NCI-H146 (cell line): ENCODE data around the gene SHC3.

ENCODE experiments used
- DNase-seq: peaks from one replicate; lab custom pipeline; 2025; lab: John Stamatoyannopoulos, UW

The SHC3 gene

GRCh38 chr9:88986776-88987175, 191.8 kb downstream of the SHC3 start:
- DNase-seq = no peak

DNA sequence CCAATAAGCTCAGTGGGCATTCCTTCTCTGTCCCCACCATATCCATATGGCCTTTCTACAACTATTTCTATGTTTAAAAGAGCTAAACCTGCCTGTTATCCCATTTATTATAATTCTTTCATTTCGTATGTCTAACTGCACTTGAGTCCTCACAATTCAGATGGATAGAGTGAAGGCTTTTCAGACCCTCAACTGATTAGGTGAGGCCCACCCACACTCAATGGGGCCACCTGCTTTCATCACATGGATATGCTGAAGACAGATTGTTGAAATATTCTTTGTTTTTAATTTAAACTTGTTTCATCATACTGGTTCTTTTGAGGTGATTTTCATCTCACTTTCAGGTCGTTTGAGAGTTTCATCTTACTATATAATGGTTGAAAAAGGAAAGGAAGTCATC, 193.0 kb downstream of the SHC3 start:
- no peak for DNase-seq

DNA sequence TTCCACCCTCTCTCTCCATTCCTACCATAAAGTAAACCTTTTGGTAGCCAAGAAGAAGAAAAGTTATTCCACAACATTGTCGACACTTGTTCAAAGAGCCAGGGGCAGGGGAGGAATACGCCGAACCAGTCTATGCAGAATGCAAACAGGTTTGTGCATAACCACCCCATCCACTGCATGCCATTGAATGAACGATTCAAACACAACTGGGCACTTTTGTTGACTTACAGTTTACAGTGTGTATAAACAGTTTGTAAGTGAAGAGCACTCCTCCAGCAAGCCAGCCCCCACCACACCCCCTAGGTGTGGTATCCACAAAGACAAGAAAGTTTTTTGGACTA, 194.1 kb downstream of the SHC3 start:
- DNase-seq = no peak

DNA sequence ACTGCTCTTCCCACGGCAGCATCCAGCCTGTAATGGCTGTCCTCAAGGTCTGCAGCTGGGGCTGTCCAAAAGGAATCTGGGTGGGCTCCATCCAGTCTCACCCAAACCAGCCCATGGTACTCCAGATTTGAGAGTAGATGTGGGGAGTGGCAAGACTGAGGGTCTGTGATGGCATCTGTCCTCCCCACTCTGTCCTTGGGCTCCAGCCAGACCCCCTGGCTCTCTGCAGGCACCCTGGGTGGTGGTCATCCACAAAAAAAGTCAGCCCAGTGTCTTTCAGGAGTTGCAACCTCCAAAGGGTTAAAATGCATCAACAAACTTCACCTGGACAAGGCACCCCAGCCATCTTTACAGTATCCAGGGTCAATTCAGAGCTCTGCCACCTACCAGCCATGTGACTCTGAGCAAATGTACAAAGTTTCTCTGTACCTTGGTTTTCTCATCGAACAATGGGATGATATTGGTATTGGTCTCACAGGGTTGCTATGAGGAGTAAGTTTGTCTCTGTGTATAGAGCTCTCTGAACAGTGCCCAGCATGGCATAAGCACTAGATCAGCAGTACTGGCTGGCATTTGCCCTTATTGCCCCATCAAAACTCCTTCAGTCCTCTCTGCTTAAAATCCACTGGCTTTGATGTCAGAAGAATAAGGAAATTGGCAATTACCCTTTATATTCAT, 194.6 kb downstream of the SHC3 start:
- DNase-seq = no peak

DNA sequence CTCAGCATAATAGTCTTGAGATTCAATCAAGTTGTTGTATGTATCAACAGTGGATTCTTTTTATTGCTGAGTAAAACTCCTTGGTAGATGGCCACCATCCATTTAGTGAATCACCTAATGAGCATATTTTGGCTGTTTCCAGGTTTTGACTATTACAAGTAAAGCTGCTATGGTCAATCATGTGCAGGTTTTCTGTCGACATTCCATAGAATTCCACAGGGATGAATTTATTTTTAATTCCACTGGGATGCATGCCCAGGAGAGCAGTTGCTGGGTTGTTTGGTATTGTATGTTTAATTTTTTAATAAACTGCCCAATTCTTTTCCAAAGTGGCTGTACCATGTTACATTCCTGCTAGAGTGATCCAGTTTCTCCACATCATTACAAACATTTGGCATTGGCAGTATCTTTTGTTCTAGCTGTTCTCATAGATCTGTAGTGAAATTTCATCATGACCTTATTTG, 197.8 kb downstream of the SHC3 start:
- DNase-seq = no peak

DNA sequence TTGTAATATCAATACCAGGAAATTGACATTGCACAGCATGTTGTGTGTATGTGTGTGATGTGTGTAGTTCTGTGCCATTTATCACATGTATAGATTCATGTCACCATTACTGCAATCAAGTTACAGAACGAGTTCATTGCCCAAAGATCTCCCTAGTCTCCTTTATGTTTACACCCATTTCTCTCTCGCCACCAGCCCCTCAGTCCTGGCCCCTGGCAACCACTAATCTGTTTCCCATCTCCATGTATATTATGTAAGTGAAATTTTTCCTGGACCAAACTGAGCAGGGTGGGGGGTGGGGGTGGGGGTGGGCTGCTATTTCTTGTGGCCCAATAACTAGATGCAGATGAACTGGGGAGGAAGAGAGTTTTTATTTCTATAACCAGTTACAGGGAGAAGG, 198.8 kb downstream of the SHC3 start:
- DNase-seq = no peak

DNA sequence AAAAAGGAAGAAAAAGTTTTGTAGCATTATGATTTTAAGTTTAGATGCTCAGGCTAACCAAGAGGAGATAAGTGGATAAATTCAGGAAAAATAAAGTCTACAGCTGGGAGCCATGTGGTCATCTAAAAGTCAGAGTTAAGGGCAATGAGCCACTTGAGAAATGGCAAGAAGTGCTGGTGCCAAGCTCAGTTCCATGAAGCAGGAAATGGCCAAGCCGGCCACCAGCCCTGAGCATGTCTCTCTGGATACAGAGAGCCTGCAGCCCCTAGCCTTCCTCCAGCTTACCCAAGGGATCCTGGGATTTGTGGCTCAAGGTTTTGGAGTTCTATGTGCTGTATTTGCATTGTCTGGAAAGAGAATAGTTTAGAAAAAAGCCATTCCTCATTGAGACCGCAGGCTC, 199.6 kb downstream of the SHC3 start:
- no peak for DNase-seq

DNA sequence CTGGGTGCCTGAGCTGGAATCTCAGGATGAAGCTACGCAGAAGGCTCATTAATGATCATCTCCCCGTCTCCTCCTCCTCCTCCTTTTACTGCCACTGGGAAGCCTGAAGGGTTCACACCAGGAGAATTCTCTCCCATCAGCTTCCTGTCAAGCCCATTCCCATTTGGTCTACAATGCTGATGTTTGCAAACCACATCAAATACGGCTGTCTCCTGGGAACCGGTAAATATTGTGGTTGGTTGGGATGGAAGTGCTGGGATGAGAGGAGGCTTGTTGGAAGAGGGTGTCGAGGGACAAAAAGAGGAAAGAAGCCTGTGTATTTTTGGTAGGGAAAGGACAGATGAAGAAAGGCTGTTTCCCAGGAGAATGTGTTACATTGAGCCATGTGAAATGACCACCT, 200.6 kb downstream of the SHC3 start:
- DNase-seq = no peak

DNA sequence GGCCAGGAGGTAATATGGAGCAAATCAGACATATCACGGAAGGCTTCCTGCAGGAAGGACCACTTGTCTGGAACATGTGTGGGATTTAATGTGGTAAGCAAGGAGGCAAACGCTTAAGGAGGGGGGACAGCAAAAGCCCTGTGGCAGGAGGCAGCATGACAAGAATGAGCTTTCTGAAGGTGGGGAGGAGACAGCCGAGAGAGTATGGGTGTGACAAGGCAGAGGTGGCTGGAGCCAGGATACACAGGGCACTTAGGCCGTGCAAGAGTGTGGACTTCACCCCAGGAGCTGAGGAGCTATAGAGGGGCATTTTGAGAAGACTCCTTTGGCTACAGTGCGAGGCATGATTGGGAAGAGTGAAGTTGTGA, 201.7 kb downstream of the SHC3 start:
- DNase-seq = no peak

DNA sequence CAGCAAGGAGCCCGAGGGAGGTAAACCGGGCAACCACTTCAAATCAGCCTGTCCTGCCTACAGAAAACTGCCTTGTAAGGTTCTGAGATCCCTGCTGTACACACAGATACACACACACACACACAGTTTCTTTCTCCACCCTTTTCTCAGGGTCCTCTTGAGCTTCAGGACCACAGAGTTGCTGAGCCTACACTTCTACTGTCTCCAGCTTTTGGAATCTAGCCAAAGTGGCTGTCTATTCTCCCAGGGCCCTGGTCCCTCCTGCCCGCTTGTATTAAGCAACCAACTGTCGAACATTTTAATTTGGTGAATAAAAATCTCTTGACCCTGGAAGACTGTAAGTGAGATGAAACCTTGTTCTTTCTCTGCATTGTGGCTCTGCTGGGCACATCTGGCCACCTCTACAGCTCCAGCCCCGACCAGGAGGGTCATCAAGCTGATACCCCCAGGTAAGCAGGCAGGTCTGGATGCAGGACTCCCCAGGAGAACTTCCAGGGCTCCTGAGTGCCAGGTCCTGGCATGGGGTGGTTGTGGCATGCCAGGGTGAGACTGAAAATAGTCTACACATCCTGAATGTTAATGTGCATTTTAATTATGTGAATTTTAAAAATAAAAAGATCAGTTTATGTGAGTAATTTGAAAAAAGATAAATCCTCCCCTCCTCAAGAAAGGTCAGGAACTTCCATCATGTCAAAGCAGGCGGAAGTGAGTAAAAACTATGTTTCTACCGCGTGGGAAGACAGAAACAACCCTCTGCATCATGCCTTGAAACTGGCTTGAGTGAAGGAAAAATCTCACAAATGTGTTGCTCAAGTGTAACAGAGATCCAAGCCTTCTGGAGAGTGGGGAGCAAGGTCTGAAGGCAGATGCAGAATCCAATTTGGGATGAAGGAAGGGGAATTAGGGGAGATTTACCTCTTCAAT, 202.4 kb downstream of the SHC3 start:
- no peak for DNase-seq

- no peak for DNase-seq
These were observed 204.0 kb downstream of the SHC3 start for GRCh38 chr9:88974641-88975040.

GRCh38 chr9:88973281-88974045, 205.2 kb downstream of the SHC3 start:
- DNase-seq = peak; percentile 2

GRCh38 chr9:88972401-88972800, 206.2 kb downstream of the SHC3 start:
- no peak for DNase-seq

- no peak for DNase-seq
These were observed 207.3 kb downstream of the SHC3 start for GRCh38 chr9:88971131-88971960.

- no peak for DNase-seq
These were observed 208.8 kb downstream of the SHC3 start for GRCh38 chr9:88969646-88970373.

DNA sequence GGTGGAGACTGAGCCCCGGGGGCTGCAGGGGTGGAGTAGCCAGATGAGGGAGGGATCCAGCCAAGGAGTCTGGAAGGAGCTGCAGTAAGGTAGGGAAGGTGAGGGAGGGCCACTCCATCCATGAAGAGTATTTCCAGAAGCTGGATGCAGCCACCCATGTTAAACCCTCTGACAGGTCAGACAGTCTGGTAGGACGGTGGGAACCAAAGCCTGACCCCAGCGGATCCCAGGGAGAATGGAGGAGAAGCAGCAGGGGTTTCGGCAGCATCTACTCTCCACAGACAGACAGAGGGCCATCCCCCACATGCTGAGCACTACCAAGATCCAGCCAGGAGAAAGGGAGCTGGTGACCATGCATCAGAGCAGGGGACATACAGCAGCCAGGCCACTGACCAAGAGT, 209.8 kb downstream of the SHC3 start:
- DNase-seq = no peak

DNA sequence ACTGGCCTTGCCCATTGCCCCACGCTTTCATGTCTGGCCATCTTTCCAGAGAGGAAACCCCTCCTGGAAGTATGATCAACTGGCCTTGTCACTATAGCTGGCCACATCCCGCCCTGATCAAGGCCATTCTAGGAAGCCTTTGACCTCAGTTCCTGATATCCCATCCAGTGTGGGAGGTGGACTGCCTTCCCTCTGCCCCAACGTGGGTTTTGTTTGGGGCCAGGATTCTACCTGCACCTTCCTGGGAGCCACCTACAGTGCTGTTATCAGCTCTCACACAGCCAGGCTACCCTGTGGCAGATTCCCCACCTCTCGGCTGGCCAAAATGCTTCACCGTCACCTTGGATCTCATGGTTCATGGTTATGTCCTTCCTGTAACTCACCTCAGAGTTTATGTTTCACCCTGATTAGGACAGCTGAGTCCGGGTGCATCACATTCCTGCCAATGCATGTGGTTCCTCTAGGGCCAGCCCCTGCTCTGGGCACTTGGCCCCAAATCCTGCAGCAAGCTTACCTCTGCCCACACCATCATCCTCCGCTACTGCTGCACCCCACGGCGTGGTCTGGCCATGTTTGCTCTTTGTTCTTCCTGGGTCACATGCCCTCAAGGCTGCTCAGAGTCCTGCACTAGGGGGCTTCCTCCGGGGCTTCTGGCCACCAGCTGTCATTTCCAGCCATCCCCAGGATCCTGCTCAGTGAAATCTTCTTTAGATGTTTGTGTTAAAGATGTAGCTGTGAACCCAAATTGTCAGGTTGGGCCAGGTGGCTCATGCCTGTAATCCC, 211.5 kb downstream of the SHC3 start:
- DNase-seq = no peak

DNA sequence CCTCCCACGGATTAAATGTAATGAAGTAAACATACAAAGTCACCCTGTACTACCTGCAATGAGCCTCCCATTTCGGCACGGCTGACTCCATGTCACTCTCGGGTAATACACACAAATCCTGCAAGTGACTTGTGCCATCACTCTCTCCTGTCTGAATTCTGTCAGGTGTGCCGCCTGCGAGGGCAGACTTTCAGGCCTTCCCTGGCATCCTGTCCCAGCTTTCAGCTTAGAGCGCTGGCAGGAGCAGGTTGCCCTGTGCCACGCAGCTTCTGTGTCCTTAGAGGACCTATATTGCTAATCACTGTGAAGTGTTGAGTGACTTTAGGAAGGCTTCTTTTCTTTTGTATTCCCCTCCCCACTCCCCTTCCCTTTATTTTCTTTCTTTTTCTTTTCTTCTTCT, 213.1 kb downstream of the SHC3 start:
- DNase-seq = no peak

- no peak for DNase-seq
These were observed 218.0 kb downstream of the SHC3 start for GRCh38 chr9:88960632-88961031.

DNA sequence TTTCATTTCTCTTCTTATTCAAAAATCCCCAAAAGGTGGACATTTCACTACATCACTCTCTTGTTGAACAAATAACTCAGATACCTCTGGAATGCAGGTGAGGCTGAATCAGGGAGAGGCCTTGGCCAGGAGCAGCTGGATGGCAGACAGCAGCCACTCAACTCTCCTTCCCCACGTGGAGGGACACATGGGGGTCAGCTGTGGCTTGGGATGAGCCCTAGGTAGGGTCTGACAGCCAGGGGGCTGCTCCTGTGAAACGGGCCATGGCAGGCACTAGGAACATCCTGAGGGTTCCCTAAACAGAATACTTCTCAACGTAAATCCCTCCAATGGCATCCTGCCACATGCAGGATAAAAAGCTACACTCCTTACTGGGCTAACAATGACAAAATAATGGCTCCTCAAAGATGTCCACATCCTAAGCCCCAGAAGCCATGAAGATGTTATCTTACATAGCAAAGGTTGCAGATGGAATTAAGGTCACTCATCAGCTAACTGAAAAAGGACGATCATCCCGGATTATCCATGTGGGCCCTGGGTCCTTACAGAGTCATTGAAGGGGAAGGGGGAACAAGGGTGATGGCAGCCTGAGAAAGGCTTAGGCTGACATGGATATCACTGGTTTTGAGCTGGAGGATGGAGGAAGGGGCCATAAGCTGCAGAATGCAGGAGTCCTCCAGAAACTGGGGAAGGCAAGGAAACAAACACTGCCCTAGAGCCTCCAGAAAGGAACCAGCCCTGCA, 218.7 kb downstream of the SHC3 start:
- no peak for DNase-seq
